ENCODE data around the gene NKIRAS1. TPM values are rescaled to one million over a fixed set of nuclear protein-coding genes. Genes with fewer than 3 reads are reported as not detected.

The NKIRAS1 gene
- total RNA-seq (2022), result 6.8 and 9.7 TPM in 2 replicates
- percentile 56 among the genes with signal in this experiment for Bru-seq, nascent RNA
- BruChase-seq, experiment 1, labeled RNA remaining after a 6-hour chase, result percentile 49 among the genes with signal in this experiment
- BruChase-seq, experiment 2, labeled RNA remaining after a 2-hour chase, result percentile 57 among the genes with signal in this experiment
- long read RNA-seq, transcript NKIRAS1-206 (5 exons, 2,014 nt), result major isoform, 20 of 30 reads
- long read RNA-seq, partial matches to known transcripts, result 1 of 30 reads
- long read RNA-seq, other reads (novel, unspliced or antisense), result 9 of 30 reads

- Mint-ChIP-seq H3K27ac (ENCODE audit: low read depth, unreplicated experiment) (peak within 1 kb of the TSS; percentile 76), H3K36me3 (ENCODE audit: insufficient read depth, unreplicated experiment) (peaks cover 53% of the 10 kb centered on the region), H3K9me3 (ENCODE audit: unreplicated experiment) (no peaks in the 10 kb centered on the region), H3K4me3 (ENCODE audit: unreplicated experiment) (peak within 1 kb of the TSS; percentile 92), H3K4me1 (ENCODE audit: insufficient read depth, unreplicated experiment) (peaks cover 26% of the 10 kb centered on the region), H3K27me3 (ENCODE audit: insufficient read depth, unreplicated experiment) (no peaks in the 10 kb centered on the region)
- ChIA-PET POLR2A (interaction anchor here (0.6 to 13.1 kb wide), 63 partner anchors 8 to 1754 kb away, joined by 3 to 234 read pairs (median 4); partner anchors contain the start of genes NR1D2 and THRB), CTCF (interaction anchor here (0.6 to 1.2 kb wide), 10 partner anchors 10 to 678 kb away, joined by 3 to 6 read pairs (median 4); no protein-coding TSS in a partner anchor)
- intact Hi-C loops (cut with micrococcal nuclease), result loop anchor here (5.0 kb wide), 1 partner anchor 75 kb away; no protein-coding TSS in a partner anchor
- peak; percentile 98 for DNase-seq (ENCODE audit: unreplicated experiment)
- peak; percentile 42 for TF ChIP-seq CTCF (IDR thresholded peaks at IDR 0.05; ENCODE audit: unreplicated experiment)
- BruUV-seq (replicated peaks), result TSS peak; percentile 29
Measured at GRCh38 chr3:23916886-23917678, at the start of gene NKIRAS1, which contains the start of gene RPL15. NKIRAS1 (minus strand) TSS chr3:23916990; CDS start chr3:23910904, 6,086 bp downstream. RPL15 (plus strand) TSS chr3:23917132; CDS start chr3:23917860, 728 bp downstream.

- peak overlapping the region; percentile 88 for H3K27ac Mint-ChIP-seq (ENCODE audit: low read depth, unreplicated experiment)
- CTCF ChIA-PET, result interaction anchor here (1.6 to 2.1 kb wide), 2 partner anchors 14 to 15 kb away, joined by 3 to 6 read pairs; no protein-coding TSS in a partner anchor
- peak; percentile 73 for DNase-seq (ENCODE audit: unreplicated experiment)
- H3K9me3 Mint-ChIP-seq (ENCODE audit: unreplicated experiment), result no peaks in the 10 kb centered on the region
- no peaks in the 10 kb centered on the region for H3K27me3 Mint-ChIP-seq (ENCODE audit: insufficient read depth, unreplicated experiment)
- intact Hi-C loops (cut with micrococcal nuclease), result no loop called here
- peaks cover 36% of the 10 kb centered on the region for H3K36me3 Mint-ChIP-seq (ENCODE audit: insufficient read depth, unreplicated experiment)
- peak overlapping the region; percentile 19 for H3K4me3 Mint-ChIP-seq (ENCODE audit: unreplicated experiment)
- POLR2A ChIA-PET, result interaction anchor here (1.2 to 6.5 kb wide), 4 partner anchors 9 to 49 kb away, joined by 3 to 61 read pairs (median 6); partner anchors contain the start of genes NKIRAS1 and RPL15
- BruUV-seq (replicated peaks), result no TSS peak
- no peak for TF ChIP-seq CTCF (IDR thresholded peaks at IDR 0.05; ENCODE audit: unreplicated experiment)
- H3K4me1 Mint-ChIP-seq (ENCODE audit: insufficient read depth, unreplicated experiment), result peaks cover 34% of the 10 kb centered on the region
Measured at GRCh38 chr3:23966328-23966727, 49.5 kb upstream of the NKIRAS1 start.

- Mint-ChIP-seq H3K9me3 (ENCODE audit: unreplicated experiment) (no peaks in the 10 kb centered on the region), H3K27me3 (ENCODE audit: insufficient read depth, unreplicated experiment) (no peaks in the 10 kb centered on the region), H3K4me3 (ENCODE audit: unreplicated experiment) (no peak overlapping the region), H3K36me3 (ENCODE audit: insufficient read depth, unreplicated experiment) (peaks cover 47% of the 10 kb centered on the region), H3K4me1 (ENCODE audit: insufficient read depth, unreplicated experiment) (peaks cover 32% of the 10 kb centered on the region), H3K27ac (ENCODE audit: low read depth, unreplicated experiment) (no peak overlapping the region)
- CTCF ChIA-PET, result interaction anchor here (0.8 to 2.1 kb wide), 3 partner anchors 16 to 41 kb away, joined by 3 to 6 read pairs (median 4); no protein-coding TSS in a partner anchor
- POLR2A ChIA-PET, result interaction anchor here (0.9 to 6.5 kb wide), 4 partner anchors 17 to 277 kb away, joined by 3 to 61 read pairs (median 6); partner anchors contain the start of genes NKIRAS1 and RPL15
- TF ChIP-seq CTCF (IDR thresholded peaks at IDR 0.05; ENCODE audit: unreplicated experiment), result no peak
- intact Hi-C loops (cut with micrococcal nuclease), result no loop called here
- DNase-seq (ENCODE audit: unreplicated experiment), result no peak
- BruUV-seq (replicated peaks), result no TSS peak
Measured at GRCh38 chr3:23964537-23965235, 47.9 kb upstream of the NKIRAS1 start.

All from MCF 10A (cell line).